OCI-LY1 (cell line): ENCODE results near the gene LBX2.
"Not testable (repeated sequence)": the region's sequence is repeated elsewhere in the genome, so short reads cannot be mapped to it uniquely, and the experiment has no call there.

Source experiments
- H2AFZ ChIP-seq: fragments of 200-600 bp; sonication (generic), shearing (Covaris generic); 2 replicates; pipeline ENCODE4 v1.6.0; 2014; ENCODE audit warnings: antibody characterized with exemption, mild to moderate bottlenecking, low read length
- H3F3A ChIP-seq: fragments of 200-600 bp; sonication (generic), shearing (Covaris generic); 2 replicates; pipeline ENCODE4 v1.6.0; 2014; ENCODE audit warnings: mild to moderate bottlenecking, antibody characterized with exemption, low read length, moderate library complexity; ENCODE audit not compliant: insufficient read depth
- H3K27ac ChIP-seq: fragments of 200-600 bp; sonication (generic); 2 replicates; pipeline ENCODE4 v1.5.1; 2014; ENCODE audit warnings: low read length, mixed run types, mild to moderate bottlenecking, low read depth; ENCODE audit not compliant: poor library complexity, severe bottlenecking
- H3K27me3 ChIP-seq: fragments of 200-600 bp; sonication (generic); 2 replicates; pipeline ENCODE4 v1.6.0; 2014; ENCODE audit warnings: antibody characterized with exemption, mild to moderate bottlenecking, low read length, moderate library complexity; ENCODE audit not compliant: insufficient read depth
- H3K36me3 ChIP-seq: fragments of 200-600 bp; sonication (generic); 2 replicates; pipeline ENCODE4 v1.6.1; 2014; ENCODE audit warnings: mild to moderate bottlenecking, antibody characterized with exemption, low read length, moderate library complexity, mixed read lengths; ENCODE audit not compliant: insufficient read depth
- H3K4me1 ChIP-seq: fragments of 200-600 bp; sonication (generic); 2 replicates; pipeline ENCODE4 v1.5.1; 2014; ENCODE audit warnings: mild to moderate bottlenecking, low read length, moderate library complexity; ENCODE audit not compliant: insufficient read depth, severe bottlenecking
- H3K4me2 ChIP-seq: fragments of 200-600 bp; sonication (generic), shearing (Covaris generic); 2 replicates; pipeline ENCODE4 v1.6.1; 2014; ENCODE audit warnings: low read length
- H3K4me3 ChIP-seq: fragments of 200-600 bp; sonication (generic); 2 replicates; pipeline ENCODE4 v1.5.1; 2014; ENCODE audit warnings: low read length, low read depth, mild to moderate bottlenecking, mixed read lengths; ENCODE audit not compliant: poor library complexity, severe bottlenecking
- H3K79me2 ChIP-seq: fragments of 200-600 bp; shearing (Covaris generic); 2 replicates; pipeline ENCODE4 v1.6.1; 2016; ENCODE audit warnings: mixed run types, low read length, mixed read lengths; ENCODE audit not compliant: insufficient read depth
- H3K9ac ChIP-seq: fragments of 200-600 bp; sonication (generic), shearing (Covaris generic); 2 replicates; pipeline ENCODE4 v1.6.1; 2014; ENCODE audit warnings: mild to moderate bottlenecking, low read length, mixed read lengths
- H3K9me2 ChIP-seq: fragments of 200-600 bp; sonication (generic), shearing (Covaris generic); 2 replicates; pipeline ENCODE4 v1.6.1; 2014; ENCODE audit warnings: low read depth, mild to moderate bottlenecking, low read length, mixed read lengths
- H3K9me3 ChIP-seq: fragments of 200-600 bp; shearing (Covaris generic); 2 replicates; pipeline ENCODE4 v1.6.1; 2014; ENCODE audit warnings: low read length, mixed read lengths
- H4K20me1 ChIP-seq: fragments of 200-600 bp; sonication (generic), shearing (Covaris generic); 2 replicates; pipeline ENCODE4 v1.6.0; 2016; ENCODE audit warnings: mild to moderate bottlenecking, low read length; ENCODE audit not compliant: insufficient read depth
- EZH2 ChIP-seq: fragments of 200-600 bp; sonication (generic), shearing (Covaris generic); IDR thresholded peaks from 2 replicates; pipeline ENCODE4 v1.8.0; 2017; ENCODE audit warnings: borderline replicate concordance, mixed run types, mild to moderate bottlenecking, antibody characterized with exemption, low read length, moderate library complexity, mixed read lengths
- TF ChIP-seq, protein P1 (sequence below): fragments of 200-600 bp; sonication (generic), shearing (Covaris generic); IDR thresholded peaks from 2 replicates; pipeline ENCODE4 v1.5.1; 2017; ENCODE audit warnings: mild to moderate bottlenecking, antibody characterized with exemption, low read length, moderate library complexity, mixed read lengths

LBX2 gene

GRCh38 chr2:74461187-74462053 is 38.0 kb downstream of the LBX2 start:
- H3K9ac ChIP-seq: no peak overlapping the region
- H3K27ac ChIP-seq: no peak overlapping the region
- TF ChIP-seq EZH2: no peak
- TF ChIP-seq, protein P1, sequence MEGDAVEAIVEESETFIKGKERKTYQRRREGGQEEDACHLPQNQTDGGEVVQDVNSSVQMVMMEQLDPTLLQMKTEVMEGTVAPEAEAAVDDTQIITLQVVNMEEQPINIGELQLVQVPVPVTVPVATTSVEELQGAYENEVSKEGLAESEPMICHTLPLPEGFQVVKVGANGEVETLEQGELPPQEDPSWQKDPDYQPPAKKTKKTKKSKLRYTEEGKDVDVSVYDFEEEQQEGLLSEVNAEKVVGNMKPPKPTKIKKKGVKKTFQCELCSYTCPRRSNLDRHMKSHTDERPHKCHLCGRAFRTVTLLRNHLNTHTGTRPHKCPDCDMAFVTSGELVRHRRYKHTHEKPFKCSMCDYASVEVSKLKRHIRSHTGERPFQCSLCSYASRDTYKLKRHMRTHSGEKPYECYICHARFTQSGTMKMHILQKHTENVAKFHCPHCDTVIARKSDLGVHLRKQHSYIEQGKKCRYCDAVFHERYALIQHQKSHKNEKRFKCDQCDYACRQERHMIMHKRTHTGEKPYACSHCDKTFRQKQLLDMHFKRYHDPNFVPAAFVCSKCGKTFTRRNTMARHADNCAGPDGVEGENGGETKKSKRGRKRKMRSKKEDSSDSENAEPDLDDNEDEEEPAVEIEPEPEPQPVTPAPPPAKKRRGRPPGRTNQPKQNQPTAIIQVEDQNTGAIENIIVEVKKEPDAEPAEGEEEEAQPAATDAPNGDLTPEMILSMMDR: peak; percentile 54; the same call in 1 of the 2 replicates
- H3F3A ChIP-seq: no peaks in the 10 kb centered on the region
- H3K9me3 ChIP-seq: no peaks in the 10 kb centered on the region
- H3K27me3 ChIP-seq: no peaks in the 10 kb centered on the region
- peaks cover 28% of the 10 kb centered on the region; the same call in 1 of the 2 replicates for H3K36me3 ChIP-seq
- no peak overlapping the region for H3K4me2 ChIP-seq
- H3K4me3 ChIP-seq: no peak overlapping the region
- no peaks in the 10 kb centered on the region for H3K9me2 ChIP-seq
- no peak overlapping the region for H2AFZ ChIP-seq
- peaks cover 4% of the 10 kb centered on the region; the same call in 1 of the 2 replicates for H3K79me2 ChIP-seq
- H3K4me1 ChIP-seq: peaks cover 38% of the 10 kb centered on the region
- no peaks in the 10 kb centered on the region for H4K20me1 ChIP-seq

DNA sequence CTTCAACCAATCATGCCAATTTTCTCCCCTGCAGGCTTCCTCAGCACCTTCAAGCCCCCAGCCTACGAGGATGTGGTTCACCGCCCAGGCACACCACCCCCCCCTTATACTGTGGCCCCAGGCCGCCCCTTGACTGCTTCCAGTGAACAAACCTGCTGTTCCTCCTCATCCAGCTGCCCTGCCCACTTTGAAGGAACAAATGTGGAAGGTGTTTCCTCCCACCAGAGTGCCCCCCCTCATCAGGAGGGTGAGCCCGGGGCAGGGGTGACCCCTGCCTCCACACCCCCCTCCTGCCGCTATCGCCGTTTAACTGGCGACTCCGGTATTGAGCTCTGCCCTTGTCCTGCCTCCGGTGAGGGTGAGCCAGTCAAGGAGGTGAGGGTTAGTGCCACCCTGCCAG is 39.2 kb downstream of the LBX2 start:
- H3K4me3 ChIP-seq, H3K9me3 ChIP-seq, H4K20me1 ChIP-seq, H3K9me2 ChIP-seq, H3K4me2 ChIP-seq, H3K79me2 ChIP-seq, H3K27ac ChIP-seq, H3K9ac ChIP-seq, H3F3A ChIP-seq, H2AFZ ChIP-seq, H3K27me3 ChIP-seq: not testable (repeated sequence)
- Histone ChIP-seq H3K36me3 (peaks cover 28% of the 10 kb centered on the region; the same call in 1 of the 2 replicates), H3K4me1 (peaks cover 44% of the 10 kb centered on the region)

GRCh38 chr2:74459503-74460118 is 39.8 kb downstream of the LBX2 start:
- not testable (repeated sequence) for H3K27ac ChIP-seq, H3K79me2 ChIP-seq, H3K27me3 ChIP-seq, H2AFZ ChIP-seq, H3K9me3 ChIP-seq, H4K20me1 ChIP-seq, H3F3A ChIP-seq, H3K9me2 ChIP-seq
- Histone ChIP-seq H3K36me3 (peaks cover 28% of the 10 kb centered on the region; the same call in 1 of the 2 replicates), H3K9ac (peak overlapping the region; percentile 97; the same call in 1 of the 2 replicates), H3K4me1 (peaks cover 43% of the 10 kb centered on the region), H3K4me2 (peak overlapping the region; percentile 99), H3K4me3 (peak overlapping the region; percentile 80)

GRCh38 chr2:74458938-74459363 is 40.5 kb downstream of the LBX2 start:
- Histone ChIP-seq H3K9me2 (no peaks in the 10 kb centered on the region), H3K4me3 (peak overlapping the region; percentile 80), H2AFZ (no peak overlapping the region), H3K27me3 (no peaks in the 10 kb centered on the region), H3K27ac (peak overlapping the region; percentile 43), H3K36me3 (peaks cover 28% of the 10 kb centered on the region; the same call in 1 of the 2 replicates), H3F3A (no peaks in the 10 kb centered on the region), H3K4me1 (peaks cover 43% of the 10 kb centered on the region), H3K79me2 (no peaks in the 10 kb centered on the region), H4K20me1 (no peaks in the 10 kb centered on the region), H3K4me2 (peak overlapping the region; percentile 99), H3K9ac (peak overlapping the region; percentile 97), H3K9me3 (no peaks in the 10 kb centered on the region)
- TF ChIP-seq EZH2: no peak
- TF ChIP-seq, protein P1: no peak
